ENCODE results near the gene GTF2F2.
"Not testable (repeated sequence)": the region's sequence is repeated elsewhere in the genome, so short reads cannot be mapped to it uniquely, and the experiment has no call there.

GTF2F2 gene

GRCh38 chr13:45219123-45219891 is 99.0 kb downstream of the GTF2F2 start:
- DNase-seq: no peak

GRCh38 chr13:45219938-45220375 is 99.6 kb downstream of the GTF2F2 start:
- DNase-seq: no peak

GRCh38 chr13:45220403-45220802 is 100.1 kb downstream of the GTF2F2 start:
- no peak for DNase-seq

- DNase-seq: no peak
Observed at GRCh38 chr13:45222516-45222915, 102.2 kb downstream of the GTF2F2 start.

- no peak for DNase-seq
Observed at GRCh38 chr13:45222919-45223318, 102.6 kb downstream of the GTF2F2 start.

- no peak for DNase-seq
Observed at GRCh38 chr13:45224176-45224575, 103.9 kb downstream of the GTF2F2 start.

GRCh38 chr13:45225370-45225769 is 105.1 kb downstream of the GTF2F2 start:
- no peak for DNase-seq

- no peak for DNase-seq
Observed at GRCh38 chr13:45226024-45226423, 105.7 kb downstream of the GTF2F2 start.

GRCh38 chr13:45228002-45228401 is 107.7 kb downstream of the GTF2F2 start:
- no peak for DNase-seq

GRCh38 chr13:45229172-45229571 is 108.9 kb downstream of the GTF2F2 start:
- DNase-seq: no peak

GRCh38 chr13:45231305-45231704 is 111.0 kb downstream of the GTF2F2 start:
- no peak for DNase-seq

GRCh38 chr13:45231722-45232121 is 111.4 kb downstream of the GTF2F2 start:
- no peak for DNase-seq

GRCh38 chr13:45232591-45232990 is 112.3 kb downstream of the GTF2F2 start:
- DNase-seq: no peak

- DNase-seq: no peak
Observed at GRCh38 chr13:45238945-45239795, 118.9 kb downstream of the GTF2F2 start.

GRCh38 chr13:45240143-45240542 is 119.8 kb downstream of the GTF2F2 start:
- no peak for DNase-seq

- no peak for DNase-seq
Observed at GRCh38 chr13:45242070-45242469, 121.8 kb downstream of the GTF2F2 start.

- no peak for DNase-seq
Observed at GRCh38 chr13:45242524-45242923, 122.2 kb downstream of the GTF2F2 start.

- no peak for DNase-seq
Observed at GRCh38 chr13:45243077-45243476, 122.8 kb downstream of the GTF2F2 start.

- not testable (repeated sequence) for DNase-seq
Observed at GRCh38 chr13:45244736-45245135, 124.4 kb downstream of the GTF2F2 start.

- no peak for DNase-seq
Observed at GRCh38 chr13:45249662-45250061, 129.4 kb downstream of the GTF2F2 start.

- DNase-seq: no peak
Observed at GRCh38 chr13:45254396-45254795, 134.1 kb downstream of the GTF2F2 start.

- DNase-seq: no peak
Observed at GRCh38 chr13:45255247-45255987, 135.1 kb downstream of the GTF2F2 start.

GRCh38 chr13:45256254-45256653 is 135.9 kb downstream of the GTF2F2 start:
- DNase-seq: no peak

Measured in femur (tissue), 1 donor.